WTC11 (cell line): ENCODE data around the gene CXCR3. TPM values are rescaled to one million over a fixed set of nuclear protein-coding genes. Genes with fewer than 3 reads are reported as not detected.

ENCODE experiments used
- ATAC-seq: fragments of 200-7000 bp; cut with Tn5 transposase; 2 replicates; pipeline ENCODE4 v1.10.0; 2021; ENCODE audit warnings: mild to moderate bottlenecking, moderate library complexity
- CTCF ChIA-PET: fragments of 300-600 bp; sonication (Branson Sonifier 250); formaldehyde crosslinking; loops from one replicate; lab custom pipeline; 2021; ENCODE audit warnings: antibody characterized with exemption; lab: Charles Lee
- POLR2A ChIA-PET: fragments of 350-600 bp; sonication (Branson Sonifier 250); formaldehyde crosslinking; loops from one replicate; lab custom pipeline; 2021; ENCODE audit warnings: antibody characterized with exemption; lab: Charles Lee
- DNase-seq: peaks from one replicate; pipeline ENCODE4 v3.0.0; 2021; ENCODE audit warnings: low spot score
- H3K27ac Mint-ChIP-seq: 2 replicates; pipeline ENCODE4 v1.8.0; 2021; ENCODE audit warnings: mixed read lengths
- H3K27me3 Mint-ChIP-seq: 2 replicates; pipeline ENCODE4 v1.8.0; 2021; ENCODE audit warnings: low read depth, mild to moderate bottlenecking, moderate library complexity, mixed read lengths
- H3K36me3 Mint-ChIP-seq: 2 replicates; pipeline ENCODE4 v1.8.0; 2021; ENCODE audit warnings: mixed read lengths
- H3K4me1 Mint-ChIP-seq: 2 replicates; pipeline ENCODE4 v1.8.0; 2022; ENCODE audit warnings: mixed read lengths
- H3K4me3 Mint-ChIP-seq: 2 replicates; pipeline ENCODE4 v1.8.0; 2021; ENCODE audit warnings: mild to moderate bottlenecking, moderate library complexity, mixed read lengths
- H3K9me3 Mint-ChIP-seq: 2 replicates; pipeline ENCODE4 v1.8.0; 2021; ENCODE audit warnings: mixed read lengths
- CTCF ChIP-seq: fragments of 200-600 bp; IDR thresholded peaks from 2 replicates; pipeline ENCODE4 v1.8.0; 2022; ENCODE audit warnings: antibody characterized with exemption
- HMGA2 ChIP-seq: fragments of 250-450 bp; sonication (Bioruptor Pico); IDR thresholded peaks from 2 replicates; pipeline ENCODE4 v1.4.0; 2021; ENCODE audit warnings: mild to moderate bottlenecking, moderate library complexity
- HMGXB4 ChIP-seq: sonication (generic); formaldehyde crosslinking; IDR thresholded peaks from 2 replicates; pipeline ENCODE4 v1.8.1; 2023; ENCODE audit warnings: mild to moderate bottlenecking, moderate library complexity, missing genetic modification reagents
- KAT7 ChIP-seq: sonication (generic); formaldehyde crosslinking; IDR thresholded peaks from 2 replicates; pipeline ENCODE4 v1.8.1; 2023; ENCODE audit warnings: missing genetic modification reagents, mild to moderate bottlenecking, borderline replicate concordance
- NFE2L1 ChIP-seq: sonication (generic); formaldehyde crosslinking; IDR thresholded peaks from 2 replicates; pipeline ENCODE4 v1.8.1; 2023; ENCODE audit warnings: missing genetic modification reagents
- NR2C2 ChIP-seq: sonication (generic); formaldehyde crosslinking; IDR thresholded peaks from 2 replicates; pipeline ENCODE4 v1.8.0; 2022; ENCODE audit warnings: mild to moderate bottlenecking, missing genetic modification reagents
- PREB ChIP-seq: sonication (generic); formaldehyde crosslinking; IDR thresholded peaks from 2 replicates; pipeline ENCODE4 v1.8.1; 2022; ENCODE audit warnings: mild to moderate bottlenecking, missing genetic modification reagents, moderate library complexity, borderline replicate concordance
- RORB ChIP-seq: fragments of 250-450 bp; sonication (Bioruptor Pico); IDR thresholded peaks from 2 replicates; pipeline ENCODE4 v1.9.0; 2021; ENCODE audit warnings: mild to moderate bottlenecking
- STAT6 ChIP-seq: sonication (generic); formaldehyde crosslinking; conservative IDR thresholded peaks from 2 replicates; pipeline ENCODE4 v1.8.1; 2023; ENCODE audit warnings: mild to moderate bottlenecking, low read depth, missing genetic modification reagents, moderate library complexity
- USF1 ChIP-seq: sonication (generic); formaldehyde crosslinking; IDR thresholded peaks from 2 replicates; pipeline ENCODE4 v1.8.0; 2022; ENCODE audit warnings: mild to moderate bottlenecking, missing genetic modification reagents
- ZBTB43 ChIP-seq: sonication (generic); formaldehyde crosslinking; IDR thresholded peaks from 2 replicates; pipeline ENCODE4 v1.8.1; 2023; ENCODE audit warnings: mild to moderate bottlenecking, missing genetic modification reagents
- ZNF425 ChIP-seq: fragments of 250-450 bp; sonication (Bioruptor Pico); conservative IDR thresholded peaks from 2 replicates; pipeline ENCODE4 v1.9.0; 2021; ENCODE audit warnings: mild to moderate bottlenecking
- ZNF512 ChIP-seq: sonication (generic); formaldehyde crosslinking; IDR thresholded peaks from 2 replicates; pipeline ENCODE4 v1.8.1; 2022; ENCODE audit warnings: missing genetic modification reagents, borderline replicate concordance
- total RNA-seq: library from RNA; stranded (reverse); gene quantifications from 3 replicates; pipeline ENCODE4 v1.2.3, GENCODE V29; 2021

CXCR3 gene
- total RNA-seq, 1 experiment from 2014 or later, result 0.11 TPM

GRCh38 chrX:71638409-71638808 lies 20.1 kb upstream of the CXCR3 start (continued):
- TF ChIP-seq ZNF512 (CRISPR knock-in tag) (no peak), CTCF (no peak), ZBTB43 (CRISPR knock-in tag) (no peak), NR2C2 (no peak), RORB (CRISPR knock-in tag) (no peak), USF1 (no peak), HMGA2 (CRISPR knock-in tag) (no peak)

- no peaks in the 10 kb centered on the region for H3K4me1 Mint-ChIP-seq
- H3K9me3 Mint-ChIP-seq, result no peaks in the 10 kb centered on the region
Measured at GRCh38 chrX:71637848-71638247, 19.5 kb upstream of the CXCR3 start.

More at GRCh38 chrX:71637848-71638247, 19.5 kb upstream of the CXCR3 start:
- POLR2A ChIA-PET, result no interaction called here
- ATAC-seq, result no peak
- CTCF ChIA-PET, result no interaction called here
- H3K27ac Mint-ChIP-seq, result no peak overlapping the region
- DNase-seq, result no peak
- no peak for TF ChIP-seq ZNF425
- TF ChIP-seq STAT6 (CRISPR knock-in tag), result no peak
- no peak for TF ChIP-seq HMGXB4 (CRISPR knock-in tag)
- TF ChIP-seq PREB (CRISPR knock-in tag), result no peak
- TF ChIP-seq KAT7, result no peak
- TF ChIP-seq NFE2L1 (CRISPR knock-in tag), result no peak
- no peaks in the 10 kb centered on the region for H3K36me3 Mint-ChIP-seq
- H3K4me3 Mint-ChIP-seq, result no peak overlapping the region
- no peaks in the 10 kb centered on the region for H3K27me3 Mint-ChIP-seq
